ENCODE results near the gene DTNA.
A peak's percentile ranks its signal among the peaks of the same experiment; 100 is the strongest.
"Not testable (repeated sequence)": the region's sequence is repeated elsewhere in the genome, so short reads cannot be mapped to it uniquely, and the experiment has no call there.

Gene DTNA

DNA sequence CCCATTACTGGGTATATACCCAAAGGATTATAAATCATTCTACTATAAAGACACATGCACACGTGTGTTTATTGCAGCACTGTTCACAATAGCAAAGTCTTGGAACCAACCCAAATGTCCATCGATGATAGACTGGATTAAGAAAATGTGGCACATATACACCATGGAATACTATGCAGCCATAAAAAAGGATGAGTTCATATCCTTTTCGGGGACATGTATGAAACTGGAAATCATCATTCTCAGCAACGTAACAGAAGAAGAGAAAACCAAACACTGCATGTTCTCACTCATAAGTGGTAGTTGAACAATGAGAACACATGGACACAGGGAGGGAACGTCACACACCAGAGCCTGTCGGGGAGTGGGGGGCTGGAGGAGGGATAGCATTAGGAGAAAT is 15.6 kb downstream of the DTNA start:
- DNase-seq: not testable (repeated sequence)

DNA sequence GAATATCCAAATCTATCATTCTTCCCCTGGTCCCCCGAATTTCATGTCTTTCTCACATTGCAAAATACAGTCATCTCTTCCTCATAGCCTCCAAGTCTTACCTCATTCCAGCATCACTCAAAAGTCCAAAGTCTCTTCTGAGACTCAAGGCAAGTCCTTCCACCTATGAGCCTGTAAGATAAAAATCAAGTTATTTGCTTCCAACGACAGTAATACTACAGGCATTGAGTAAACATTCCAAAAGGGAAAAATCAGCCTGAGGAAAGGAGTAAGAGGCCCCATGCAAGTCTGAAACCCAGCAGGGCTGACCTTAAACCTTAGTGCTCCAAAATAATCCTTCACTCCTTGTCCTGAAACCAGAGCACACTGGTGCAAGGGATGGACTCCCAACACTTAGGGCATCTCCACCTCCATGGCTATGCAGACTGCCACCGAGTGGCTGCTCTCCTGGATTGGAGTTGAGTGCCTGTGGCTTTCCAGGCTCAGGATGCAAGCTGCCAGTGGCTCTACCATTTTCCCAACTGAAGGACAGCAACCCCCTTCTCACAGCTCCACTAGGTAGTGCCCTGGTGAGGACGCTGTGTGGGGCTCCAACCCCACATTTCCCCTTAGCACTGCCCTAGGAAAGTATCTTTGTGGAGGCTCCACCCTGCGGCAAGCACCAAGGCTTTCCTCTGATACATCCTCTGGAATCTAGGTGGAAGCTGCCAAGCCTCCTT is 16.3 kb downstream of the DTNA start:
- no peak for DNase-seq

DNA sequence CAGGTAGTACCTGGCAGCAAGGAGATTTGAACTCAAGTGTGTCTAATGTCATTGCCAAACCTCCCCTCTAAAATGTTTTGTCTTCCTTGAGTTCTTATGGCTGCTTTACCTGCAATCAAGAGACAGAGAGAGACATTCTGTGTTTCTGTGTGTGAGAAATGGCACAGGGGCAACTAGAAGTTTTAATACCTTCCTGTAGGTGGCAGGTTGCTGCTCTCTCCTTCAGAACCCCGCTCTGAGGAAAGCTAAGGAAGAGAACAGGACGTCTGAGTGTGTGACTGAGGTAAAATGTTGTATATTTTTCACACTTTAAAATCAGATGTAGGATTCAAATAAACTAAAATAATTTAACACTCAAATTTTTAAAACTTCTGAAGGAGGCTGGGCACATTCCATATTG is 19.2 kb downstream of the DTNA start:
- no peak for DNase-seq

DNA sequence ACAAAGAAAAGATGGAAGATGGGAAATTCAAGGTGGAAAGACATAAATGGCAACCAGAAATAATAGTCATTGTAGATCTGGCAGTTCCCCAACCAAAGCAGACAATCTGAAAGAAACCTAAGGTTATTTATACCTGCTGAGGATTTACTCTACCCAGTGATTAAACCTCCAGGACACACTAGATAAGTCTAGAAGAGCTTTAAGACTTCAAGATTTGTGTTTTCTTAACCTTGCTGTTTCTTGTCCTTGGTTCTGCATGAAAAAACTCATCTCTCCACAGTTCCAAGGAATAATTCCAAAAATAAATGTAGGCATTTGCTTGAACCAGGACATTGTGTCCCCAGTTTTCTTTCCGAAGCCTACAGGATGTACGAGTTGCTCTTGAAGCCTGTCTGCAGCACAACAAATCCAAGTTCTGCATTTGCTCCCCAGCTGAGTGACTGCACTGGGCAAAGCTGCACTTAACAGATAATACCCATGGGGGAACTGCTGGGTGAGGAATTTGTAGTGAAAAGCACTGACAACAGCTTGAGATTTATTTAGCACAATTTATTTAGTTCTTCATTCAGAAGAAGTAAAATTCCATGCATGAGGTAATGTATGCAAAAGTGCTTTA is 19.8 kb downstream of the DTNA start:
- DNase-seq: no peak

DNA sequence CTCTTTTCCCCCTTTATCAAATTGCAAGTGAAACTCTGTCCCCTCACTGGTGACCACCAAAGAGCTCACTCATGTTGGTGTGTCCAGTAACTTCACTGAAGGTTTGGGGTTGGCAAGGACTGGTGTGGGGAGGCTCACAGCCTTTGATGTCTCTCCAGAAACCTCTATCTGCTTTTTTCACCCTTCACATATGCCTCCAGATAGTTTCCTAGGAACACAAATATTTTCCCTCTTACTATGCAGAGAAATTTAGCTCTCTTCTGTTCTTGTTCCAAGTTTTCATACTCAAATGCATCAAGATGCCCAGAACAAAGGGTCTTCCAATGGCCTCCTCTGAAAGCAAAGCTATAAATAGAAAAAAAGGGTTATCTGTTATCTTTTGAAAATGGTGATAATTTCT is 20.7 kb downstream of the DTNA start:
- no peak for DNase-seq

DNA sequence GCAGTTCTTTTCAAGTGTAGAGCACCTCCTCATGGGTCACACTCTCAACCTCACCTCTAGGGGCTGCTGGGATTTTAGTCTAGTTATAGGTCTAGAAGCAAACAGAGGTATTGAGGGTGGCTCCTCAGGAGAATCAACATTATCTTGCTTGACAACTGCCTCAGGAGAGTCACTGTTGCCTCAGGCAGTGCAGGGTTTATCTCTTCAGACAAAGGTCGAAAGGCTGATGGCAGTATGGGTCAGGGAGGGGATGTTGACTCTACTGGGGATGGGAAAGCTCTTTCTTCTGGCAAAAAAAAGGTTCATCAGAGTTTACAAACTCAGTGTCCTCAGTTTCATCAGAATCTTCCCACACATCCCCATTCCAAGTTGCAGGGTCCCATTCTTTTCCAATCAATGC is 24.0 kb downstream of the DTNA start:
- no peak for DNase-seq

DNA sequence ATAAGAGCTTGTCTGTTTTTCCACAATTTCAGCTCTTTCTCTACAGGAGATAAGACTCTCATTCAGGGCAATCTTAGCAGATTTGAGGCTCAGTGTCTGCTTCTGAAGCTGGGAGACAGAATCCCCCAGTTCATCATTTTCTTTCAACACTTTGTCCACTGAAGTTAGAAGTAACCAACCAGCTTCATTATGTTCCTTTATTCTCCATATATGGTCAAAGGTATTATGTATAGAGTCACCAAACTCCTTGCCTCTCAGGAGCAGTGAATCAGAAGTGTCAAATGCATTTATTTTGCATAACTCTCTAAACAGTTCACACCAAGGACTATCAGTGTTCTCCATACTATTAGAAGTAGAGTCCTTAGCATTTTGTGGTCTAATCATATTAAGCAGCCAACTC is 24.4 kb downstream of the DTNA start:
- not testable (repeated sequence) for DNase-seq

DNA sequence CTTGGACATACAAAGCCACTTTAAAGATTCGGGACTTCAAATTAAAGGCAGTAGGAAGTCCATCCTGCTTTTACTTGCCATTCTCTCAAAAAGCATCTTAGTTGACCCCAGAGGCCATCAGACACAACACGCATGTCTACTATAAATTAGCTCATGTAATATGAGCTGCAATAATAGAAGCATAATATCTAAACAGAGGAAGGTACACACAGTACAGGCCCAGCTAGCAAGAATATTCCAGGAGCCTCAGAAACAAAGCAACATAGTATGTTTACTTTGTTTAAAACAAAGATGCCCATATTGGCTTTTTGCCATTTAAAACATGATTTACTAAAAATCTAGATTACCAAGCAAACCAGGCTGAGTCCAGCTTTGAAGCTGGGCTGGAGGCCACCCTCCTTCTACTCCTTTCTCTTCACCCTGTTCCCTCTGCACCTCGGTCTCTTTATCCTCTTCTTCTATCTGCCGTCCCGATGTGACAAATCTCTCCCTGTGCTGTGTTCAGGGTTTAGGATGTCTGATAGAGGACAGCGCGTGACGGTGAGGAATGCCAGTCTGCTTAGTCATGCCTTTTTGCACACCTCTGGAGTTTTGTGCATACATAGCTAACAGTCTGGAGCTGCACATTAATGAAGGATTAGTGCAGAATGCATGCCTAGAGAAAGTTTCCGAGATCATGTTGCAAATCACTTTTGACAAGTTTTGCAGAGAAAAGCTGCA is 28.2 kb downstream of the DTNA start:
- no peak for DNase-seq

DNA sequence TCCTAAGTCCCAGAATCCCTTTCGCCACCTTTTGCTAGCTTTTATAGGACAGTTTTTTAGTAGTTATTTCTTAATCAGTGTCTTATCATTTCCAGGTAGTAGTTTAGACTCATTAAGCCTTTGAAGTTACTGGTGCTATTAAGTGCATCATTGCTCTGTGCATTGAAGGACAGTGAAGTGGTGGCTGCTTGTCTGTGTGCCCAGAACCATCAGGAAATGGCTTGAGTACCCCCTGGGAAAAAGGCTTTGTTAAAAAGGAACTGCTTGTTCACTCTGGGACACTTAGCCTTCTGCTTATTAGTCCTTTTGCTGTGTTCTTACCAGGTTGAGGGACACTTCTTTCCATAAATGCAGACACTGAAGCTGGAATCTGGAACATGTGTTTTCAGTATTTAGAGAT is 30.0 kb downstream of the DTNA start:
- DNase-seq: no peak

DNA sequence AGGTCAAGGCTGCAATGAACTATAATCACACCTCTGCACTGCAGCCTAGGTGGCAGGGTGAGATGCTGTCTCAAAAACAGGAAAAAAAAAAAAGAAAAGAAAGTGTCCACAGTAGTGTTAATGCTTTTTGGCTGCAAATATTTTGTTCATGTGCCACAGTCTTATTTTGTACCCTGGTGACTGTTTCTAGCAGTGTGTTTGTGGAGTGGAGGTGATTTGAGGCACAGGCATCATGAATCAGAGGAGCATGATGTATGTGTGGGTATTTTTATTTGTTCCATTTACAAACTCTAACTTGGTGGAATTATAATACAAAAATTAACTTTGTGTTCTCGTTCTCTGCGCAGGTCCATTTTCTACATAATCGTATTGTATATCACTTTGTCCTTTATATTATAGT is 30.6 kb downstream of the DTNA start:
- DNase-seq: no peak

DNA sequence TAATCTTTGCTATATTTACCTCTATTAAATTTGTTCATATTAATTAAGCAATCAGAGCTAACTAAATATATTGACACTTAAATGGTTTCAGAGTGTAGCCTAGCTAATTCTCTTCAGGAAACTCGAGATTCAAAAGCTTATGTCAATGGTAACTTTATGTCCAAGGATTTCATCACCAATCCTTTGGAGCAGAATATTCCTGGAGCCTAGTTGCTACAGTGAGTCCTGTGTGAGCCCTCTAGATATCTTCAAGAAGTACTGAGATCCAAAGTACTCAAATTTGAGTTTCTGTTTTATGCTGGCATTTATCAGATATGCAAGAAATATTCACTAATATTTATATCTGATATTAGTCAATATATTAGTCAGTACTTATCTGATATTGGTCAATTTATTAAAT is 31.3 kb downstream of the DTNA start:
- no peak for DNase-seq

DNA sequence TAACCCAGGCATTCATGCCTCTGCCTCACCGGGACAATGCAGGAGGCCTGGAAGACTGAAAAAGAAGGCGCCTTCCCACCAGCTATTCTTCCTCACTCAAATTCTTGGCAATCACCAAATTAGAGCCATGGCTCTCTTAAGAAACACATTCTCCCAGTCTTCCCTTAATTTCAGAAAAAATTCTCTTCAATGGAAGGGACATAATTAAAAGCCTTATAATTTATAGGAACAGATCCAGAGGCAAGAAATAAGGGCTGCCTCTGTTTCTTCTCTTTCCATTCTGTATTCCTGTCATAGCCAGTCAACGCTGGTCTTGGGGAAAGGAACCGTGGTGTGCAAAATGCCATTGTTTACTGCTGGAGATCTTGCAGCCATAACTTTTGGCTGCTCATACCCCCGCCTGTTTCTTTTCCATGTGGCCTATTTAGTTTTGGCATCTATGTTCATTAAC is 32.8 kb downstream of the DTNA start:
- no peak for DNase-seq

DNA sequence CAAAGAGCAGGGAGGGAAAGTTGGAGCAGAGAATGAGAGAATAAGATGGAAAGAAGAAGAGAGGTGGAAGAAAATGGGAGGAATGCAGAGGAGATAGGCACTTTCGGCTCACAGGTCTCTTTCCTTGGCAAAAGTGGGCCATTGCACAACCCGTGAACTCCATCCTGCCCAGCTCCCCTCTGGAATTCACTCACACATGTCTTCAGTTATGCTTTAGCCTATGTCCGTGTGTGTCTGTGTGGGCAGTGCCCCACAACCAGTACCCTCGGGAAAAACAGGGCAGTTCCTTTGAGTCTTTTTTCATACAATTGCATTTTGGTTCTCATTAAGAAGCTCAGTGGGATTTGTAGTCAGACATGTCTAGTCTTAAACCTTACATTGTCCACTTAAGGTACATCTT is 34.5 kb downstream of the DTNA start:
- no peak for DNase-seq

DNA sequence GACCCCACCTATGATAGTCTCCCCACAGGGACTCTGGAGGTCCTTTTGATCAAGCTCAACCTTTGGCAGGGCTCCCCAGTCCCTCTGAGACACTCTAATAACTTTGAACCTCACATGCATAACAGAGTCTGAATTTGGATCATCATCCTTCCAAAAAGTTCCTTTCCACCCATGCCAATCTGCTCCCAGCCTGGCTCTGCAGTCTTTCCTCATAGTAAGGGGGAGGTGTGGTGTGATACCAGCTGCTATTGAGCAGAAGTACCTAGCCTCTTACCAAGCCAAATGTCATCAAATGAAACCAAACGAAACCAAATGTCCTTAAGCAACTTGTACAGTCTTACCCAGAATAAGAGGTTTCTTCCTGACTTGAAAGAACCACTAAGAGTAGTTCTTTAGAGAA is 36.5 kb downstream of the DTNA start:
- no peak for DNase-seq

DNA sequence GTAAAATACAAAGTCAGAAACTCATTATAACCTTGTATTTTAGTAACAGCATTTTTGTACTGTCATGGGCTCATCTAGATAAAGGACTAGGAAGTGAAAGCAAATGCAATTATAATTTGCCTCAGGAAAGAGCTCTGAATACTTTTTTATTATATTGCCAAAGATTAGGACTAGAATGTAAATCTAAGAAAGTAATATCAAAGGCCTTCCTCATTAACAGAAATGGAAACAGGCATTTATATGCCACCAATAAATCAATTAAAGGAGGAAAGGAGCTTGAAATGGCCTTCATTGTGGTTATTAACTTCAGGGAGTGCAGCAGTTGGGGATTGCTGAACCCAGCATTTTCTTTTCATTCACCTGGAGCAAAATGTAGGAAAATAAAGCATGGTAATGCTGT is 39.6 kb downstream of the DTNA start:
- DNase-seq: no peak

DNA sequence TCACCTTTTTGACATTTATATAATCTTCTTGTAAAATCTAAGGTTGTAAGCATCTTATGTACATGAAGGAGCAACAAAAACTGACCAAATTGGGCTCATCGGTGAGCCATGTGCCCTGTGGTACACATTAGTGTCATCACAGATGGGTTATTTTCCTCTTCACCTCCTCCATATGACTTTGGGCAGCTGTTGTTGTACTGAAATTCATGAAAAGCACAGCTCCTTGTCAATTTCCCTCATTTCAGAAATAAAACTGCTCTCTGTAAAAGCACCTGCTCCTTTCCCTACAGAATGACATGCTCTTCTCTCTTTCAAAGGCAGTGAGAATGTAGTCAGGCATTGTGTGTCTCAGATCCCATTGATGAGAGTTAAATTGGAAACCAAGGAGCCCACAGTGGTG is 42.0 kb downstream of the DTNA start:
- no peak for DNase-seq

DNA sequence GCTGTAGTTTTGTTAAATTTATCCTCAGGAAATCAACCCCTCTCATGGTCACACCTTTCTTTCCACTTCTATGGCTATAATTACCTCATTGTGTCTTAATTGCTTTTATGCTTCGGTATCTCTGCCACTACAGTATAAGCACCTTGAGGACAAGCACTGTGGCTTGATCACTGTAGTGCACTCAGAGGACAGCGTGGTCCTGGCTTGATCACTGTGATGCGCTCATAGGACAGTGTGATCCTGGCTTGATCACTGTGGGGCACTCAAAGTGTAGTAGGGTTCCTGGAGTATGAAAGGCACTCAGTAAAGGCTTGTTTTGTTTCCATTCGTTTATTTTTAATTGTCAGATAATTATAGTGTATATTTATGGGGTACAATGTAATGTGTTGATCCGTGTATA is 44.2 kb downstream of the DTNA start:
- DNase-seq: no peak

DNA sequence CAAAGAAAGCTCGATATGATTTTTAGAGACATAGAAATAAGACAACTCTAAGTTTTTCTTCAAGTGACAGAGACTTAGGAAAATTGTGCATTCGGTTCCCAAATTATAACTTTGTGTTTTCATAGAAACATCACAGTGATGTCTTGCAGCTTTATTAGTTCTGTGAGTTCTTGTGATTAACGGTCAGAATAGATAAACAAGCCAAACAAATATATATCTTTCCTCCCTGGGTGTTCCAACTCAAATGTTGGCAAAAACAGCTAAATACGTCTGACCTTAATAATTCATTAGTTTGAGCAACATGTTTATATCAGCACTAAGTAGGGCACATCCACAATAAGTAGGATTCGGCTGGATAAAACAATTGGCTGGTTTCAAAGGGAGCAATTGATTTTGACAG is 47.6 kb downstream of the DTNA start:
- no peak for DNase-seq

DNA sequence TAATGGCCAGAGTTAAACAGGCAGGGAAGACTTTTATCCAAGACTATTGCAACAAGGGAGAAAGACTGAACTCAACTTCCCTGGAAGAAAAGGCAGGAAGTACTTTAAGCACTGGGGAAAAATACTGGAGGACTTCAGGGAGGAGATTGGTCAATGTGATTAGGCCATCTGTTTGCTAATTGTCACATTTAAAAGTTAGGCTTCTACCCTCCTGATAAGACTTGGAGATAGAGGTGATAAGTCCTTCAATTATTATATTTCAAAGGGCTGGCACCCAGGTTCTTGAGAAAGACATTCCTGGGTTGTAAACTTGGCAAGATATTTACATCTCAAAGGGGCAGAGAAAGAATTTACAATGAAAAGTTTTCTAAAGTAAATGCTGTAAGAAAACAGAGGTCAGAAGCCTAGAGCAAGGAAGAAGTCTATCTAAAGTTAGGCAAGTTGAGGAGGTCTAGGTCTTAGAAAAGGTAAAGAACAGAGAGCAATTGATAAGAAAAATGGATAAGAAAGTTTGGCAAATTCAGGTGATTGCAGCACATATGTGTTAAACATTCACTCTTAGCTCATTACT is 48.4 kb downstream of the DTNA start:
- DNase-seq: no peak

DNA sequence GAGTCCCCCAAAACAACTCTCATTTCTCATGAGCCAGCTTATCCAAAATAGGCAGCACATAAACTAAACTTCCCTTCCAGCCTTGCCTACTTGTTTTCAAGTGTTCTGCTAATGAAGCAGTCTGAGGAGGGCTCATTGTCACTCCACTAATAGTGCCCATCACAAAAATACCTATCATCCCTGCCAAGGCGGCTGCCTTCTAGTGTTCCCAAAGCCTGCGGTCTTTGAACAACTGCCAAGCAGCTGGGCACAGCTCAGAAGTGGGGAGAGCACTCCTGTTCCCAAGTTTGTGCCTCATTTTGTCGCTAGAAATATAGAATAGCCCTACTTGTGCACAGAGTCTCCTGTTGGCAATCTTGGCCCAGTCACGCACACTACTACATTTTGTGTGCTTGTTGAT is 50.3 kb downstream of the DTNA start:
- no peak for DNase-seq

DNA sequence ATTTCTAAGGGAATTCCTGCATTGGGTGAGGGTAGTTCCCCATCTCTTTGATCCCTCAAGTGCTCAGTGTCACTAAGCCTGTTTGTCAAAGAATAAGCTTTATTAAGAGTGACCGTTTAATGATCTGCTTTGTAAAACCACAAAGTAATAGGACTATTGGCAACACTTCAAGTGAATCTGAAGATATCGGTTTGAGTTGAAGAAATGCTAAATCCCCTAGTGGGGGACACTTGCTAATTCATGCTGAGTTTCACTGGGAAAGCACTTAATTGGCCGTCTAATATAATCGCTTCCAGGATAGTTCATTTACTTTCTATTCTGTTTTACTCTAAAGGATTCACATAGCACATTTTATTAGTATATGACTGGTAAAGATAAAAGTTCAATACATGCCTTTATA is 54.4 kb downstream of the DTNA start:
- no peak for DNase-seq

DNA sequence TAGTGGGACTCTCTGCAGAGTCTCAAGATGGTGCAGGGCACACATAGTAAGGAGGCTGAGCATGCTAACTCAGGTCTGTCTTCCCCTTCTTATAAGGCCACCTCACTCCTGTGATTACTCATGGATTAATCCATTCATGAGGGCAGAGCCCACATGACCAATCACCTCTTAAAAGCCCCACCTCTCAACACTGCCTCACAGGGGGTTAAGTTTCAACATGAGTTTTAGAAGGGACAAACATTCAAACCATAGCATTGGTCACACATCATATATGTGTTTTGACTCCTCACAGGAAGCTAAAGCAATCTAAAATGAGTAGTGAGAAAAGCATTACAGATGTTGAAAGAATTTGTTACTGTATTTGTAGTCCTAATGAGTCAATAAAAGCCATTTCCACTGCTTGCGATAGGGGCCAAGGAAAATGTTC is 57.5 kb downstream of the DTNA start:
- no peak for DNase-seq

DNA sequence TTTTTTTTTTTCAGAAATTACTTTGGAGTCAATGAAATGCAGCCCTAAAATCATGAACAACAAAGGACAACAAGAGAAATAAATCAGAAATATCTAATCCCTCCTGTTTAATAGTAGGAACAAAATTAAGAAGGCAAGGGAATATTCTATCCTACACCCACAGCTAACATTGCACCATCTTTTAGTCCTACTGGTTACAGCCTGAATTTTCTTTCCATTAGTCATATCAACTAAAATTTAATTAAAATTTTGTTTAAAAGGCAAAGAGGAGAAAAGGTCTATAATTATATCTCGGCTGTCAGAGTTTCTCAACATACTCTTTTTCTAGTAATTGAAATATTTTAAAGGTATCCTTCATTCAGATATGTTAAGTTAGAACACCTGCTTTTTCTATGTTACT is 61.9 kb downstream of the DTNA start:
- DNase-seq: no peak

DNA sequence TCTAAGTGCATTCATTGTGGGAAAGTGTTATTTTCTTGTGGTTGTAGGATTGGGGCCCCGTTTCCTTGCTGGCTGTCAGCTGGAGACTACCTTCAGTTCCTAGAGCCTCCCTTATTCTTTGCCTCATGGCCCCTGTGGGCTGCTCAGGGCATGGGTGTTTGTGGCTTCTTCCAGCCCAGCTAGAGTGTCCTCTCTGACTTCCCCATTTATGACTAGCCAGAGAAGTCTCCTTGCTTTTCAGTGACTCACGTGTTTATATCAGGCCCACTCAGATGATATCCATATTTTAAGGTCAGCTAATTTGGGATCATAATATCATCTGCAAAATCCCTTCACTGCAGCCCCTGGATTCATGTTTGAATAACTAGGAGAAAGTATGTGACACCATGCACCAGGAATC is 62.8 kb downstream of the DTNA start:
- peak; percentile 31 for DNase-seq
